Spleen (tissue), 11 donors: ENCODE results near the gene LRRC45. TPM values are rescaled to one million over a fixed set of nuclear protein-coding genes. Genes with fewer than 3 reads are reported as not detected.

Experiments used
- DNase-seq: peaks from one replicate; pipeline ENCODE4 v3.0.0-alpha.2; 2020
- H3K27ac ChIP-seq, 8 donors: fragments of 200-600 bp; sonication (generic) in 7 of 8; 1 replicate in 4 of 8; 2 replicates in 4 of 8; pipeline versions ENCODE4 v1.5.0 to v1.8.0; 2016 to 2021; ENCODE audit warnings: inconsistent platforms in 4 of 8, mild to moderate bottlenecking in 4 of 8, moderate library complexity in 1 of 8
- H3K27me3 ChIP-seq, 7 donors: fragments of 200-600 bp; sonication (generic) in 6 of 7; replicated peaks in 1 of 7; 1 replicate in 4 of 7; 2 replicates in 3 of 7; pipeline versions ENCODE4 v1.5.0 to v1.8.0; 2016 to 2021; ENCODE audit warnings: inconsistent platforms in 3 of 7, mild to moderate bottlenecking in 1 of 7
- H3K36me3 ChIP-seq, 6 donors: fragments of 200-600 bp; sonication (generic) in 5 of 6; 1 replicate in 4 of 6; 2 replicates in 2 of 6; pipeline versions ENCODE4 v1.5.0 to v1.8.0; 2016 to 2021; ENCODE audit warnings: inconsistent platforms in 2 of 6
- H3K4me1 ChIP-seq, 6 donors: fragments of 200-600 bp; sonication (generic) in 5 of 6; 1 replicate in 3 of 6; 2 replicates in 3 of 6; pipeline versions ENCODE4 v1.5.0 to v1.8.0; 2016 to 2021; ENCODE audit warnings: inconsistent platforms in 3 of 6
- H3K4me3 ChIP-seq, 8 donors: fragments of 200-600 bp; sonication (generic) in 7 of 8; 1 replicate in 4 of 8; 2 replicates in 4 of 8; pipeline versions ENCODE4 v1.5.0 to v1.8.0; 2016 to 2021; ENCODE audit warnings: inconsistent platforms in 4 of 8, mild to moderate bottlenecking in 4 of 8, moderate library complexity in 2 of 8
- H3K9me3 ChIP-seq, 8 donors: fragments of 200-600 bp; sonication (generic) in 7 of 8; 1 replicate in 4 of 8; 2 replicates in 4 of 8; pipeline versions ENCODE4 v1.5.0 to v1.8.0; 2016 to 2021; ENCODE audit warnings: inconsistent platforms in 4 of 8
- POLR2A ChIP-seq, 3 donors: fragments of 450-650 bp; IDR thresholded peaks; one replicate each; pipeline ENCODE4 v1.5.1; 2017; ENCODE audit warnings: antibody characterized with exemption in 3 of 3, mild to moderate bottlenecking in 1 of 3
- POLR2AphosphoS5 ChIP-seq, 3 donors: sonication (generic); formaldehyde crosslinking; IDR thresholded peaks; one replicate each; pipeline ENCODE4 v1.5.1; 2017; ENCODE audit warnings: antibody characterized with exemption in 3 of 3
- WGBS, 5 donors: extraction: QIAGEN DNeasy Blood & Tissue Kit in 3 of 5; methylation state at CpG; one replicate each; pipeline versions ENCODE4 v1.1.5 to v1.1.7; 2013 to 2018; 5-methylcytosine and 5-hydroxymethylcytosine counted together
- intact Hi-C: fragments of 100-400 bp; cut with DNase I; formaldehyde crosslinking; loops from one replicate; pipeline ENCODE4 v1.15.0; 2023; ENCODE audit warnings: low total_unique reads
- polyA plus RNA-seq, 3 donors: library from polyadenylated mRNA; stranded (reverse); fragments of 200-250 nt; gene quantifications; one replicate each; pipeline ENCODE4 v1.2.1, GENCODE V29; 2013
- total RNA-seq, 7 donors: library from RNA; depleted of rRNA in 3 of 7; stranded (reverse); fragments of >200 nt in 3 of 7; fragmentation: NEBNext Ultra II Directional in 4 of 7; extraction: Animal tissue kit (Norgen Biotek cat#: 25700) in 4 of 7; gene quantifications; one replicate each; pipeline versions ENCODE4 v1.1.0 to v1.2.1, GENCODE V29; 2016 to 2021
- TF ChIP-seq, protein P1 (sequence below), 11 experiments: fragments of 200-600 bp in 7 of 11; fragments of 450-650 bp in 4 of 11; sonication (generic) in 4 of 11; IDR thresholded peaks in 8 of 11; conservative IDR thresholded peaks in 3 of 11; 1 replicate in 7 of 11; 2 replicates in 4 of 11; pipeline versions ENCODE4 v1.4.0 to v1.8.0; 2016 to 2021; ENCODE audit warnings: antibody characterized with exemption in 11 of 11, inconsistent platforms in 4 of 11, mild to moderate bottlenecking in 1 of 11
- donor health status: healthy with polysubstance abuse.
- donor health status: DM: no; HTN: no; CAD: no; lungs with moderate emphysema.
- donor health status: DM: no; HTN: no; CAD: no.
- donor health status: Bipolar disorder and iron deficiency.
- donor health status: healthy.
- donor health status: DM: no; HTN: no; CAD: no.
- donor health status: DM: yes; HTN: yes; CAD: no.

The LRRC45 gene
- total and polyA plus RNA-seq, 10 donors: 7.5 to 23.4 (median 11.7) TPM

DNA sequence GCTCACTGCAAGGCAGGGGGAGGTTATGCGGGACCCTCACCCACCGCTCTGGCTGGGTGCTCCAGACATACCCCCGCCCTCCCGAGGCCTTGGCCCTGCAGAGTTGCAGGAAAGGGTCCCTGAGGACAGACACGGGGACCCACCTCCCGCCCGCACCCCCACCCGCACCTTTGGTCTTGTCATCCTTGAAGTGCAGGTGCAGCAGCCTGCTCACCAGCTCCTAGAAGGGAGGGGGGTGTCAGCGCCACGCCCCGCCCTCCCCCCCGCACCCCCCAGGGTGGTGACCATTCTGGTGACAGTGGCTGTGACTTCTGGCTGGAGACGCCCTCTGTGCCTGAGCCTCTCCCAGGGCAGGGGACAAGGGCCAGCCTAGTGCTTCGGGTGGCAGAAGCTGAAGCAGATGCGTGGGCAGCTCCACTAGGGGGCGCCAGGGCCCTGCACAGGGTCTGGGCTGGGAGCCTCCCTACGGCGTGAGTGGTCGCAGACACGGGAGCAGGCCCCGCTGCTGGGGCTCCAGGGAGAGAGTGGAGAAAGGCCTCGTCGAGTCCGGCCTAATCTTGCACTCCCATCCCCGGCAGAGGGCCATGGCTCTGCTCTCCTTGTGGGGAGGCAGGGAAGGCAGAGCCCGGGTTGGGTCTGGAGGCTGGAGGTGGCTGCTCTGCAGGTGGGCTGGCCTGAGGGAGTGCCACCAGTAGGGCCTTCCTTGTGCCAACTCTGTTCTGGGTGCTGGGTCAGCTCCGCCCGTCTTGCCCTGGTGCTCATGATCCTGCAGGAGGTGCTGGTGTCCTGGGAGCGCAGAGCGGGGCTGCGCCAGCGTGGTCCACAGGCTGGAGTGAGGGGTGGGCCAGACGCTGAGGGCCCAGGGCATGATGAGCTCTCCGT, 3.2 kb upstream of the LRRC45 start:
- no peak overlapping the region for H3K4me3 ChIP-seq
- H3K36me3 ChIP-seq: peaks cover 0 to 33% (median 8%) of the 10 kb centered on the region in 6 donors
- peaks cover 25 to 51% (median 36%) of the 10 kb centered on the region in 6 donors for H3K4me1 ChIP-seq
- H3K27ac ChIP-seq: no peak overlapping the region
- intact Hi-C loops: loop anchor here (5.0 kb wide), 1 partner anchor 63 kb away; no protein-coding TSS in a partner anchor
- H3K9me3 ChIP-seq: no peaks in the 10 kb centered on the region
- no peaks in the 10 kb centered on the region for H3K27me3 ChIP-seq
- TF ChIP-seq POLR2A (IDR thresholded peaks at IDR 0.05) (no peak), POLR2AphosphoS5 (IDR thresholded peaks at IDR 0.05) (peak in 1 of 3 donors; percentile 56)
- TF ChIP-seq, protein P1, sequence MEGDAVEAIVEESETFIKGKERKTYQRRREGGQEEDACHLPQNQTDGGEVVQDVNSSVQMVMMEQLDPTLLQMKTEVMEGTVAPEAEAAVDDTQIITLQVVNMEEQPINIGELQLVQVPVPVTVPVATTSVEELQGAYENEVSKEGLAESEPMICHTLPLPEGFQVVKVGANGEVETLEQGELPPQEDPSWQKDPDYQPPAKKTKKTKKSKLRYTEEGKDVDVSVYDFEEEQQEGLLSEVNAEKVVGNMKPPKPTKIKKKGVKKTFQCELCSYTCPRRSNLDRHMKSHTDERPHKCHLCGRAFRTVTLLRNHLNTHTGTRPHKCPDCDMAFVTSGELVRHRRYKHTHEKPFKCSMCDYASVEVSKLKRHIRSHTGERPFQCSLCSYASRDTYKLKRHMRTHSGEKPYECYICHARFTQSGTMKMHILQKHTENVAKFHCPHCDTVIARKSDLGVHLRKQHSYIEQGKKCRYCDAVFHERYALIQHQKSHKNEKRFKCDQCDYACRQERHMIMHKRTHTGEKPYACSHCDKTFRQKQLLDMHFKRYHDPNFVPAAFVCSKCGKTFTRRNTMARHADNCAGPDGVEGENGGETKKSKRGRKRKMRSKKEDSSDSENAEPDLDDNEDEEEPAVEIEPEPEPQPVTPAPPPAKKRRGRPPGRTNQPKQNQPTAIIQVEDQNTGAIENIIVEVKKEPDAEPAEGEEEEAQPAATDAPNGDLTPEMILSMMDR (IDR thresholded peaks at IDR 0.05 in 8 of 11, conservative IDR thresholded peaks at IDR 0.05 in 3 of 11): peak; percentile 13 to 85 (median 65)
- 69 to 79% (median 74%) methylated on average over 16 to 34 of the region's 34 CpGs for WGBS, 5 donors
- peak; percentile 92 for DNase-seq

GRCh38 chr17:82020572-82021106, 2.5 kb upstream of the LRRC45 start:
- Histone ChIP-seq H3K27me3 (no peaks in the 10 kb centered on the region), H3K4me3 (no peak overlapping the region), H3K27ac (no peak overlapping the region), H3K9me3 (no peaks in the 10 kb centered on the region), H3K4me1 (peaks cover 25 to 55% (median 36%) of the 10 kb centered on the region in 6 donors), H3K36me3 (peaks cover 0 to 34% (median 8%) of the 10 kb centered on the region in 6 donors)
- TF ChIP-seq, protein P1 (IDR thresholded peaks at IDR 0.05 in 8 of 11, conservative IDR thresholded peaks at IDR 0.05 in 3 of 11): no peak
- peak in 1 of 3 donors; percentile 1 for TF ChIP-seq POLR2AphosphoS5 (IDR thresholded peaks at IDR 0.05)
- intact Hi-C loops: loop anchor here (5.0 kb wide), 1 partner anchor 63 kb away; no protein-coding TSS in a partner anchor
- no peak for DNase-seq
- WGBS, 5 donors: 86 to 95% (median 90%) methylated on average over 10 to 14 of the region's 14 CpGs

DNA sequence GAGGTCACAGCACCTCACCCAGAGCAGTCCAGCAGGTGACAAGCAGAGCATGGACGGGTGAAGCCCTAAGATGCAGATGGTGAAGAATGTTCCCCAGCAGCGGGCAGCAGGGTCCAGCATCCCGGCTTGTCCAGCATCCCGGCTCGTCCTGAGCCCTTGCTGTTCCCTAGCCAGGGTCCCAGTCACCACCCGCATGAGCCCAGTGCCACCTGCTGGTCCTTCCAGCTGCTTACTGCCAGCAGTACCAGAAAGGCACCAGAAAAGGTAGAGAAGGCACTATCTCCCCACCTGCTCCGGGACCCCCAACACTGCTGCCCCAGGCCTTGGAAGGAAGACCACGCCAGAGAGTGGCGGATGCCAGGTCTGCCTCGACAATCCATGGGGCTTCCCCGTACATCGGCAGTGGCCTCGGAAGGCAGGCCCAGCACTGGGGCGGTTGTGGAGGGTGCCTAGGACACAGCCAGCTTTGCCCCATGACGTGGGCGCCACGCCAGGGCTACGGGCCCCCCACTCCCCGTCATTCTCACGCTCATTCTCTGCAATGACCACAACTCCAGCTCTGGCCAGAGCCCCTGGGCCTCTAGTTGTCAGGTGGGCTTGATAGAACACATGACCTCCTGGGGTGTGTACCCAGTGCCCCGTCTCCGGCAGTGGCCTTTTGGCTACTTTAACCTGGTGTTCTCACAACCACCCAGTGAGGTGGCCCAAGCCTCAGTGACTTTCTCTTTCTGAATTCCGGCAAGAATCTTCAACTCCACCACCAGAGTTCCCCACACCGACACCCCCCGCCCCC, 1.8 kb upstream of the LRRC45 start:
- H3K4me1 ChIP-seq: peaks cover 25 to 55% (median 36%) of the 10 kb centered on the region in 6 donors
- no peak for DNase-seq

More for the DNA sequence above, 1.8 kb upstream of the LRRC45 start:
- peak overlapping the region in 1 of 8 donors; percentile 88 for H3K27ac ChIP-seq
- TF ChIP-seq POLR2AphosphoS5 (IDR thresholded peaks at IDR 0.05) (peak in 1 of 3 donors; percentile 37), POLR2A (IDR thresholded peaks at IDR 0.05) (no peak)
- TF ChIP-seq, protein P1 (IDR thresholded peaks at IDR 0.05 in 8 of 11, conservative IDR thresholded peaks at IDR 0.05 in 3 of 11): peak; percentile 47 to 80 (median 64)
- WGBS, 5 donors: 35 to 55% (median 40%) methylated on average over 21 to 25 of the region's 25 CpGs
- intact Hi-C loops: loop anchor here (5.0 kb wide), 1 partner anchor 64 kb away; no protein-coding TSS in a partner anchor
- H3K36me3 ChIP-seq: peaks cover 0 to 39% (median 8%) of the 10 kb centered on the region in 6 donors
- peak overlapping the region in 5 of 8 donors; percentile 87 to 99 (median 88) for H3K4me3 ChIP-seq
- no peaks in the 10 kb centered on the region for H3K27me3 ChIP-seq
- no peaks in the 10 kb centered on the region for H3K9me3 ChIP-seq
